ENCODE measurements around the gene YES1. TPM values are rescaled to one million over a fixed set of nuclear protein-coding genes. Genes with fewer than 3 reads are reported as not detected.

Gene YES1
- polyA plus RNA-seq, 1 donor (not counting 4 experiments of a cell fraction or from before 2014, with no cell fraction given): 22.9 TPM

- Histone ChIP-seq H3K9me3 (ENCODE audit: control insufficient read depth, low read depth, low read length) (no peaks in the 10 kb centered on the region), H3K4me2 (ENCODE audit: control insufficient read depth, extremely low read depth, insufficient read depth, low read depth, low read length) (peak within 1 kb of the TSS; percentile 90), H3K4me3 (ENCODE audit: control insufficient read depth in 2 of 3, extremely low read depth in 1 of 3, insufficient read depth in 2 of 3, low read depth in 1 of 3, low read length in 3 of 3) (peak within 1 kb of the TSS; percentile 65 to 86 (median 85)), H3K27ac (ENCODE audit: control insufficient read depth, insufficient read depth, low read length) (peak within 1 kb of the TSS; percentile 88), H3K36me3 (ENCODE audit: control insufficient read depth in 2 of 2, extremely low read depth in 1 of 2, insufficient read depth in 2 of 2, low read length in 2 of 2) (peaks cover 3 to 9% of the 10 kb centered on the region in 2 experiments), H3K4me1 (ENCODE audit: control insufficient read depth, extremely low read depth, insufficient read depth, low read length) (peaks cover 14% of the 10 kb centered on the region), H3K79me2 (ENCODE audit: control insufficient read depth, insufficient read depth, low read length) (peaks cover 35% of the 10 kb centered on the region), H3K27me3 (ENCODE audit: control insufficient read depth, extremely low read depth, insufficient read depth, low read length) (no peaks in the 10 kb centered on the region), H2AFZ (ENCODE audit: control insufficient read depth, low read length) (peak within 1 kb of the TSS; percentile 89), H3K9ac (ENCODE audit: control insufficient read depth, extremely low read depth, insufficient read depth, low read length) (peak within 1 kb of the TSS; percentile 96), H4K20me1 (ENCODE audit: control insufficient read depth, extremely low read depth, insufficient read depth, low read length) (no peaks in the 10 kb centered on the region), H3K9me1 (ENCODE audit: control insufficient read depth, extremely low read depth, insufficient read depth, low read length) (no peaks in the 10 kb centered on the region)
- DNase-seq (ENCODE audit: low read depth, low spot score) (no peak), FAIRE-seq (no peak)
- no peak for TF ChIP-seq EZH2 (IDR thresholded peaks at IDR 0.05; ENCODE audit: low read length)
- peak; percentile 54 to 90 (median 78) for TF ChIP-seq CTCF (optimal IDR thresholded peaks at IDR 0.05 in 1 of 3, IDR thresholded peaks at IDR 0.05 in 1 of 3, conservative IDR thresholded peaks at IDR 0.05 in 1 of 3; ENCODE audit: extremely low read depth in 1 of 3, insufficient read depth in 2 of 3, low read length in 3 of 3)
- dilution Hi-C loops (cut with MboI; ENCODE audit: extremely low pct_ligation_motif_present, low sequenced_read_pairs): no loop called here
Observed at GRCh38 chr18:712401-713134, 99.5 kb downstream of the YES1 start, which contains the start of gene ENOSF1. Gene ENOSF1 (minus strand): TSS chr18:712630. CDS start chr18:712587, 43 bp downstream.

DNA sequence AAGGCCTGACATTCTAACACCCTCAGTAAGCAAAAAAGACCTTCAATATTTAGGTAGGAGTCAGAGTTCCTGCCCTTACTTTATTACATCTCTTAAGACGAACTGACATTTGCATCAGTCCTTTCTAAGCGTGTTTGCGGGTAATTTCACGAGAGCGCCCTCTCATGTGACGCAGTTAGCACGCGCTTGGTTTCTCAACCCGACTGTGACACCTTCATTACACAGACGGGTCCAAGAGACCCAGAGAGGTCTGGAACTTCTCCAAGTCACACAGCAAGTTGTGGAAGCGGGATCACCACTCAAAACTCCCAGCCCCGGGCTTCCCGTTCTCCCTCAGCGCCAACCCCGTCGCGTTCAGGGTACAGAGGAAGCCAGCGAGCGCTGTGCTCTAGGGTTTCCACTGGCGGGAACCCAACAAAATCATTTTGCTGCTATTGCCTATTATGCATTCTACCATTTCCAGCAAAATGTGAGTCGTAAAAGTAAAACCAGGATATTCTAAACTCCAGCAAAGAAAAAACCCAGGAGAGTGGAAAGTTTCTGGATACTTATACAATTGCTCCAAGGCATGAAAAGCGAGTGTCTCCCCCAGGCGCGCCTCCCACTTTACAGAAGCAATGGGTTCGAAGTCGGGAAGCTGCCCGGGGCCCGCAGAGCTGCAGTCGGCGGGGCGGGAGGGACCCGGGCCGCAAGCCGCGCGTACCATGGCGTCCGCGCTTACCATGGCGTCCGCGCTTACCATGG is 100.2 kb downstream of the YES1 start:
- FAIRE-seq: peak; percentile 41
- H3K27ac ChIP-seq (ENCODE audit: control insufficient read depth, insufficient read depth, low read length): peak overlapping the region; percentile 88

More for the DNA sequence above, 100.2 kb downstream of the YES1 start:
- no peaks in the 10 kb centered on the region for H4K20me1 ChIP-seq (ENCODE audit: control insufficient read depth, extremely low read depth, insufficient read depth, low read length)
- peaks cover 35% of the 10 kb centered on the region for H3K79me2 ChIP-seq (ENCODE audit: control insufficient read depth, insufficient read depth, low read length)
- peak overlapping the region; percentile 65 to 86 (median 85) for H3K4me3 ChIP-seq (ENCODE audit: control insufficient read depth in 2 of 3, extremely low read depth in 1 of 3, insufficient read depth in 2 of 3, low read depth in 1 of 3, low read length in 3 of 3)
- H2AFZ ChIP-seq (ENCODE audit: control insufficient read depth, low read length): peak overlapping the region; percentile 24
- no peaks in the 10 kb centered on the region for H3K9me3 ChIP-seq (ENCODE audit: control insufficient read depth, low read depth, low read length)
- H3K4me2 ChIP-seq (ENCODE audit: control insufficient read depth, extremely low read depth, insufficient read depth, low read depth, low read length): peak overlapping the region; percentile 90
- no peaks in the 10 kb centered on the region for H3K27me3 ChIP-seq (ENCODE audit: control insufficient read depth, extremely low read depth, insufficient read depth, low read length)
- no peak for DNase-seq (ENCODE audit: low read depth, low spot score)
- no peaks in the 10 kb centered on the region for H3K9me1 ChIP-seq (ENCODE audit: control insufficient read depth, extremely low read depth, insufficient read depth, low read length)
- peaks cover 3 to 9% of the 10 kb centered on the region in 2 experiments for H3K36me3 ChIP-seq (ENCODE audit: control insufficient read depth in 2 of 2, extremely low read depth in 1 of 2, insufficient read depth in 2 of 2, low read length in 2 of 2)
- peak in 1 of 3 experiments; percentile 67 for TF ChIP-seq CTCF (optimal IDR thresholded peaks at IDR 0.05 in 1 of 3, IDR thresholded peaks at IDR 0.05 in 1 of 3, conservative IDR thresholded peaks at IDR 0.05 in 1 of 3; ENCODE audit: extremely low read depth in 1 of 3, insufficient read depth in 2 of 3, low read length in 3 of 3)
- no peak for TF ChIP-seq EZH2 (IDR thresholded peaks at IDR 0.05; ENCODE audit: low read length)
- H3K9ac ChIP-seq (ENCODE audit: control insufficient read depth, extremely low read depth, insufficient read depth, low read length): peak overlapping the region; percentile 96
- peaks cover 17% of the 10 kb centered on the region for H3K4me1 ChIP-seq (ENCODE audit: control insufficient read depth, extremely low read depth, insufficient read depth, low read length)
- dilution Hi-C loops (cut with MboI; ENCODE audit: extremely low pct_ligation_motif_present, low sequenced_read_pairs): no loop called here

Measured in keratinocyte (primary cell).